GM21619 (cell line): Measurements from ENCODE around the gene NUPR1.
"Not testable (repeated sequence)": the region's sequence is repeated elsewhere in the genome, so short reads cannot be mapped to it uniquely, and the experiment has no call there.

Source experiments
- ATAC-seq: cut with Tn5 transposase; IDR thresholded peaks from one replicate; pipeline ENCODE4 v1.9.1; 2021; ENCODE audit not compliant: unreplicated experiment

Gene NUPR1, protein sequence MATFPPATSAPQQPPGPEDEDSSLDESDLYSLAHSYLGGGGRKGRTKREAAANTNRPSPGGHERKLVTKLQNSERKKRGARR

DNA sequence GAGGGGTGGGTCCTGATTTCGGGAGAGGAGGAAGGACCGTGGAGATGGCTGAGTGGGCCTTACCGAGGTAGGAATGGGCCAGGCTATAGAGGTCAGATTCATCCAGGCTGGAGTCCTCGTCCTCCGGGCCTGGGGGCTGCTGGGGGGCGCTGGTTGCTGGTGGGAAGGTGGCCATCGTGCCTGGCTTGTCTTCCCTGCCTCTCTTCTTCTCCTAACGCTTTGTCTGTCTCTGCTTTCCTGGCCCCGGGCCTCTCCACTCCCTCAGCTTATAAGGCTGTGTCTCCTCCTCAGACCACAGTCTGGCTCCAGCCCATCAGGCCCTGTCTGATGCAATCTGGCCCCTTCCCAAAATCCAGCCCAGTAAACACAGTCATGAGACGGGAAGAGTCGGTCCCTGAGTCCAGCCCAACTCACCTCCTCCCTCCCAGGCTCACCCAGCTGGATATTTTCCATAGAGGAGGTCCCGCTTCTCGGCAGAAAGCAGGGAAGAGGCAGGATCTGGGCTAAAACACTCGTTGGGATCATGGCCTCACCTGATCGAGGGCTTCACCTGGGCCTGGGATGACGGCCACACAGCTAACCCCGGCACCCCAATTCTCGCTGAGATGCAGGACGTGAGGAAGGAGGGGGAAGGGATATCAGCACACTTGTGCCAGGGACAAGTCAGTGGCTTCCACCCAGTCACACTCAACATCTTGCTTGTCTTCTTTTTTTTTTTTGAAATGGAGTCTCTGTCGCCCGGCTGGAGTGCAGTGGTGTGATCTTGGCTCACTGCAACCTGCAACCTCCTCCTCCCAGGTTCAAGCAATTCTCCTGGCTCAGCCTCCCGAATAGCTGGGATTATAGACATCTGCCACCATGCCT lies at the start of gene NUPR1:
Gene NUPR1 (minus strand): TSS at position 242 of the 864 bp plus-strand sequence. CDS start 67 bp downstream, at position 175.
- ATAC-seq: no peak

DNA sequence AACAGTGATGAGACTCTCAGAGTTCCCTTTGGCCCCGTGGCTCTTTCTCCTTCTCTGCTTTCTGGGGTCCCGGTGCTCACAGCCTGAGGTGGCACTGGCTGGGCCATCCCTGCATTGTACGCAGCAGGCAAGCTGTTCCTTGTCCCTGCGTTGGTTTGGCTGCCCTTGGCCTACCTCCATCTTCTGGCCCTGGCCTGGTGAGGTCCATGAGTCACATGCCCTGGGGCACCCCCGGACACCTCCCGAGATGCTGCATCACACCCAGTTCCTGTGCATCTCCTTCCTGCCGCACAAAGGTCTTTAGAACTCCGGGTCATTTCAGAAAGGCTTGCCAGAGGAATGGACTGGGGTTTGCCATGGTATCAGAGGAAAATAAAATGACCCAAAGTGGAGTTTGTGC lies 48.6 kb upstream of the NUPR1 start:
- no peak for ATAC-seq

DNA sequence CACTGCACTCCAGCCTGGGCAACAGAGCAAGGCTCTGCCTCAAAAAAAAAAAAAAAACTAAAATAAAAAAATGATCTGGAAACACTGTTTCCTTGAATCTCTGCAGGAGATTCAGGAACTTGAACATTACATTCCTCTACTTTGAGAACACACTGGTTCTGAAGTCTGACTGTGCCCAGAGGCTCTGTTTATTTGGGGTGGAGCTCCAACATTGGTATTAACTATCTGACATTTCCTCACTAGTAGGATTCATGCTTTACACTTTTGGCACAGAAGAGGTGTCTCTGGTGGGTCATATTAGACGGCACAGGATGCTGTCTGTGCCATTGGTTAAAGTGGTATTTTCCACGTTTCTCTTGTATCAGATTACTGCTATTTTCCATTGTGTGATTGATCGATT lies 47.7 kb upstream of the NUPR1 start:
- no peak for ATAC-seq

DNA sequence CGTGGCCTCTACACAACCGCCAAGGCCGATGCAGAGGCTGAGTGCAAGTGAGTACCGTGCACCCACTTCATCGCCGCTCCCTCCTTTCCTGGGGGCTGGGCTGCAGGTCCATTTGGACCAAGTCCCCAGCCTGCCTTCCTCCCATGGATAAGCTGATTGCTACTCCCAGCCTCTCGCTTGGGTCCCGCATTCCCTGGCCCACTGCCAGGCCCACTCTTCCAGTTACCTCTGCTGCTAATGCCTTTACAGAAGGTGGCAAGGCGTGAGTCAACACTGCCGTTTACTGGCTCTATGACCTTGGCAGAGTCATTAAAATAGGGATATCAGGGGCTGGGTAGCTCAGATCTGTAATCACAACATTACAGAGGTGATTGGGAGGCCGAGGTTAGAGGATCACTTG lies 46.9 kb upstream of the NUPR1 start:
- ATAC-seq: no peak

DNA sequence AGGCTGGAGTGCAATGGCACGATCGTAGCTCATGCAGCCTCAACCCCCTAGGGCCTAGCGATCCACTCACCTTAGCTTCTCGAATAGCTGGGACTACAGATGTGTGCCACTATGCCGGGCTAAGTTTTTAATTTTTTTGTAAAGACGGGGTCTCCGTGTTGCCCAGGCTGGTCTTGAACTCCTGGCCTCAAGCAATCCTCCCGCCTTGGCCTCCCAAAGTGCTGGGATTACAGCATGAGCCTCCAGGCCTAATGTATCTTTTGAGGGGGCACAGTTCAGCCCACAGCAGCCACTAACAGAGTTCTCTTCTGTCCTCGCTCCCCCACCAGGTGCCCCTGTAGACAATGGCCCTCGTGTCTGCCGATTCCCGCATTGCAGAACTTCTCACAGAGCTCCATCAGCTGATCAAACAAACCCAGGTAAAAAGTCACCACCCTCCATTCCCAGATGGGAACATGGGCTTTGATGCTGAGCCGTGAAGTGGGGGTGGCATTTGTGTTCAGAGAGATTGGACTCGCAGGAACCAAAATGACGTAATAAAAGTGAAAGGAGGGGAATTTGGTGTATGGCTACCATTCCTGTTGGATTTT lies 42.0 kb upstream of the NUPR1 start:
- ATAC-seq: no peak

DNA sequence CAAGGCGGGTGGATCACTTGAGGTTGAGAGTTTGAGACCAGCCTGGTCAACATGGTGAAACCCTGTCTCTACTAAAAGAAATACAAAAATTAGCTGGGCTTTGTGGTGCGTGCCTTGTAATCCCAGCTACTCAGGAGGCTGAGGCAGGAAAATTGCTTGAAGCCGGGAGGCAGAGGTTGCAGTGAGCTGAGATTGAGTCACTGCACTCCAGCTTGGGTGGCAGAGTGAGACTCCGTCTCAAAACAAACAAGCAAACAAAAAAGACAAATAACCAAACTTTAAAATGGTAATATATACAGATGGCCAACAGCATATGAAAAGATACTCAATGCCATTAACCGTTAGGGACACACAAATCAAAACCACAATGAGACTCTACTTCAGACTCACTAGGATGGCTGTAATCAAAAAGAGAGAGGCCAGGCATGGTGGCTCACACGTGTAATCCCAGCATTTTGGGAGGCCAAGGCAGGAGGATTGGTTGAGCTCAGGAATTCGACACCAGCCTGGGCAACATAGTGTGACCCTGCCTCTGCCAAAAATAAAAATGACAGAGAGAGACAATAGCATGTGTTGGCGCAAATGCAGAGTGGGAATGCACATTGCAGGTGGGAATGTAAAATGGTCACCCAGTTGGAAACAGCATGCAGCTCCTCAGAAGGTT lies 36.8 kb upstream of the NUPR1 start:
- no peak for ATAC-seq

DNA sequence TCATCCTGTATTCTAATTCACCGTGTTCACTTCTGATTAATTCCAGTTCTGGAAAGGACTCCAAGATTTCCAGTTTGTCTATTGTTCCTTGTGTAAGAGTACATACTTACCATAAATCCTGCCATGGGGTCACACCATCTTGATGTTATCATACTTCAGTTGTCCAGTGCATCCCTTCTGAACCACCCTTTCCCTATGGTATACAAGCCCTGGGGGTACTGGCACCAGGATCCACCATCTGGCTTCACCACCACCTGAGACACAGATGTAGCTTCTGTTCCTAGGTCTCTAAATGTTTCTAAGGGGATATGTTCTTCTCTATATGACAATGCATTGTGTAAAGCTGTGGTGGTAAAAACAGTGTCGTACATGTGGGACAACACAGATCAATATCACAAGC lies 36.2 kb upstream of the NUPR1 start:
- ATAC-seq: no peak

DNA sequence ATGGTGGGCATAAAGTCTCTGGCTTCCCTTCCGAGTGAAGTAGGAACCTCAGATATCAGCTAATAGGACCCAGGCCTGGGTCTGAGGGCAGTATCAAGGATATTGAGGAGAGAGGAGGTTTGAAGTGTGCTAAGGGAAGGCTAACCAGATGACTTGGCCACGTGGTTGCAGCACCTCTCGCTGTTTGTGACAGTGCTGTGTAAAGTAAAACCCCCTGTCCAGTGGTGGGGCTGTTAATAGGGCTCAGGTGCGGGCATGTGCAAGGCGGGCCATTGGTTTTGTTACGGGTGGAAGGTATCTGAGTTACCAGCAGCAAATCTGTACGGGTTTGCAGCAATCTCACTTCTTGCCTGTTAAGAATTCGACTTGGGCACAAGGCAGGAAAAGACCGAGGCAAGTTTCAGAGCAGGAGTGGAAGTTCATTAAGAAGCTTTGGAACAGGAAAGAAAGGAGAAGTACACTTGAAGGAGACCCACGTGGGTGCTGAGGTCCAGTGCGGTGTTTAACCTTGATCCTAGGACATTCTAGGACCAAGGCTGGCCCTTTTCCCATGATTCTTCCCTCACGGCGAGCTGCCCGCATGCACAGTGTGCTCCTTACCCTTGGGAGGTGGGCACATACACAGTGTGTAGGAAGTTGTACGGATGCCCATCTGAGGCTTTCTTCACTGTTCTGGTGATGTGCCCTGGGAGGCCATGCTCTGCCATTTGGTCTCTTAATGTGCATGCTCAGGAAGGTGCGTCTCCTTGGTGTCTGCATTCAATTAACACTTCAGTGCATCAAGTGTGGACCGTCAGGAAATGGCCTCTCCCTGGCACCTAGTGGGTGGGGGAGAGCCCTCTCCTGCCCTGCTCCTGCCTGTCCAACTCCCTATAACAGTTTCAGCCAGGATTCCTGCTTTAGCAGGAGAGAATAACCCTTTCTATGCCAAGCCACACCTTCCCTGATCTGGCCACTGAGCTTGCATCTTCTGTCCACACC lies 35.3 kb upstream of the NUPR1 start:
- no peak for ATAC-seq

DNA sequence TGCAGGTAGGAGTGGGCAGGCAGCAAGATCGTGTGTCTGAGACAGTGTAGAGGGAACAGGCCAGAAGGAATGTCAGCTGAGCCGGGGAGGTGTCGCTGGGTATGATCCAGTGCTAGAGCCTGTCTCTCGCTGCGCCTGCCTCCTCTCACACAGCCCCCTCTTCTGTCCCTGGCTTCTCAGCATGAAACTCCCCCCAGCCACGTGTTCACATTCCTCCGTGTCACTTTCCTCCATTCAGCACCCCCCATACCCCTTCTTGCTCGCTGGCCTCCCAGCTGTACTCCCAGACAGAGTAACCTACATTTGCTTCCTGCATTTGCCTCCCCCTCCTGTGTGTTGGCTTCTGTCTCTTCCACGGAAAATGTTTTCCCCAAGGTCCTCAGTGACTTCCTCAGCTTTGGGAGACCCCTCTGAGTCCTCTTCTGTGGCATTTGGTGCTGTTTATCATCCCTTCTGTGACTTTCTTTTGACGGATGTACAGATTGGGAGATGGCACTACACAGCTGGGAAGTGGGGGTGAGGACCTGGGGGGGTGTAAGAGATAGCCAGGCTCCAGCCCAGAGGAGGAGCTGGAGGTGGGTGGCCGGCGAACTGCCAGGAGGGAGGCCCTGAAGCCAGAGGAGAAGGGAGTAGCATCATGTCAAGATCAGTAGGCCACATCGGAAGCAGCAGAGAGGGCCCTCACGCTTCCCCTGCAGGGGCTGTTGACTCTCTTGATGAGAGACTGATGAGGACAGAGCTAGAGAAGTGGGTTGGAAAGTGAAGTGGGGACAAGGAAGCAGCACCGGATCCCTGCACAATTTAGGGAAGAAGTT lies 34.1 kb upstream of the NUPR1 start:
- no peak for ATAC-seq

DNA sequence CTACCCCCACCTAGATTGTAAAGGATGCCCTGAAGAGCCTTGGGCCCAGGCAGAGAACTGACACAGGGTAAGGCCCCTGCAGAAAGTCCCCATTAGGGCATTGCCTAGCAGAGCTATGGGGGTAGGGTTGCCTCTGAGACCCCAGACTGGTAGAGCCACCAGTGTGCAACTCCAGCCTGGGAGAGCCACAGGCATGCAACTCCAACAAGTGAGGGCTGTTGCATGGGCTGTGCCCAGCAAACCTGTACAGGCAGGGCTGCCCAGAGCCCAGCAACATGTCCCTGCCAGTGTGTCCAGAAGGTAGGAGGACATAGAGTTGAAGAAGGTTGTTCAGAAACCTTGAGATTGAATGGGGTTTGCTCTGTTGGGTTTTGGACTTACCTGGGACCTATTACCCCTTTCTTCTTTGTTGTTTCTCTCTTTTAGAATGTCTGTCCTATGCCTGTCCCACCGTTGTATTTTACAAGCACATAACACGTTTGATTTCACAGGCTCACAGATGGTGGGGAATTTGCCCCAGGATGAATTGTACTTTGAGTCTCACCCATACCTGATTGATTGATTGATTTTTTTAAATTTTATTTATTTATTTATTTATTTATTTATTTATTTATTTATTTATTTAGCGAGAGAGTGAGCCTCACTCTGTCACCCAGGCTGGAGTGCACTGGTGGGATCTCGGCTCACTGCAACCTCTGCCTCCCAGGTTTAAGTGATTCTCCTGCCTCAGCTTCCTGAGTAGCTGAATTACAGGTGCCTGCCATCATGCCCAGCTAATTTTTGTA lies 31.4 kb upstream of the NUPR1 start:
- no peak for ATAC-seq

DNA sequence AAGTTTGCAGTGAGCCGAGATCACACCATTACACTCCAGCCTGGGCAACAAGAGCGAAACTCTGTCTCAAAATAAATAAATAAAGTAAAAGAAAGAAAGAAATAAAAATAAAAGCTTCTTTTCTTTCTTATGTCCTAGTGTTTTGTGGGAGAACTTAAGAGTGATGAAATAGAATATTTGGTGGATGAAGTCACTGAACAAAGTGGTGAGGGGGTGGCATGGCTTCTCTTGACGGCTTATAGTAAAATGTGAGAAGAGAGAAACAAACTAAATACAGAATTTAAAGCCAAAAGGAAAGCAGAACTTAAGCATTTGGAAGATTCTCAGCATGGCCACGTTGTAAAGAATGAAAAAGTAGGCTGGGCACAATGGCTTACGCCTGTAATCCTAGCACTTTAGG lies 30.2 kb upstream of the NUPR1 start:
- ATAC-seq: no peak

DNA sequence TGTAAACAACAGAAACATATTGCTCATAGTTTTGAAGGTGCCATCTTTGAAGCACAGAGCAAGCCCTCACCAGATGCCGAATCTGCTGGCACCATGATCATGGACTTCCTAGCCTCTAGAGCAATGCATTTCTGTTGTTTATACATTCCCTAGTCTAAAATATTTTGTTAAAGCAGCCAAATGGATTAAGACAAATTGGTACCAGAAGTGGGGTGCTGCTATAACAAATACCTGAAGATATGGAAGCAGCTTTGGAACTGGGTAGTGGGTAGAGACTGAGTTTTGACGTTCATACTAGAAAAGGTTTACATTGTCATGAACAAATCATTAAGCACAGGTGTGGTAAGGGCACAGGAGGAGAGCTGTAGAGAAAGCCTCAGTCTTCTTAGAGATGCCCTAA lies 28.5 kb upstream of the NUPR1 start:
- no peak for ATAC-seq

DNA sequence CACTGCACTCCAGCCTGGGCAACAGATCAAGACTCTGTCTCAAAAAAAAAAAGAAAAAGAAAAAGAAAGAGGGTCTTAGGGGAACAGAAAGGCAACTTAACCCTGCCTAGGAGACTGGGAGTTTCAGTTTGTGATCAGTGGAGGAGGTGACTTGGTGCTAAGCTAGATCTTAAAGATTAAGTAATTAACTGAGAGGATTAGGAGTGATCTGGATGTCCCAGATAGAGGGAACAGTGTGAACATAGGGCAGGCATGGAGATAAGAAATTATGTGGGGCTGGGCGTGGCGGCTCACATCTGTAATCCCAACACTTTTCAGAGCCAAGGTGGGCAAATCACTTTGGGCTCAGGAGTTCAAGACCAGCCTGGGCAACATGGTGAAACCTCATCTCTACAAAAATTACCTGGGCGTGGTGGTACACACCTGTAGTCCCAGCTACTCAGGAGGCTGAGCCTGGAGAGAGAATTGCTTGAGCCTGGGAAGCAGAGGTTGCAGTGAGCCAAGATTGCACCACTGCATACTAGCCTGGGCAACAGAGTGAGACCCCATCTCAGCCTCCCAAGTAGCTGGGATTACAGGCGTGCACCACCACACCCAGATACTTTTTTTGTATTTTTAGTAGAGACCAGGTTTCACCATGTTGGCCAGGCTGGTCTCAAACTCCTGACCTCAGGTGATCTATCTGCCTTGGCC lies 27.6 kb upstream of the NUPR1 start:
- ATAC-seq: not testable (repeated sequence)

DNA sequence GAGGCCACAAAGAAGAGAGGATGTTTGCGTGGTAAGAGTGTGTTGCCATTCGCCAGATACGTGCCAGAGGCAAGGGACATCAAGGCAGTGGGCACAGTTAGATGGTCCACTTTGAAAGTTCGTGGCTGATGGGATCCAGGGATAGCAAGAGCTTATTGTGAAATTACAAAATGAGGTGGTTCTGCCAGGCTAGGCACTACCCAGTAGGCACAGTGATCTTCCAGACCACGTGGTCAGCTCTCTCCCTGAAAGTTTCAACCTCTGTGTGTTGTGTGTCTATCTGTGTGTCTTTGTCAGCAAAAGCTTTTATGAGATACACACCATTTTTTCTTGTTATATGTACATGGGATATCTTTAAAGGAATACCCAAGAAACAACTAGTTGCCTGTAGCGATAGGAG lies 24.4 kb upstream of the NUPR1 start:
- no peak for ATAC-seq

DNA sequence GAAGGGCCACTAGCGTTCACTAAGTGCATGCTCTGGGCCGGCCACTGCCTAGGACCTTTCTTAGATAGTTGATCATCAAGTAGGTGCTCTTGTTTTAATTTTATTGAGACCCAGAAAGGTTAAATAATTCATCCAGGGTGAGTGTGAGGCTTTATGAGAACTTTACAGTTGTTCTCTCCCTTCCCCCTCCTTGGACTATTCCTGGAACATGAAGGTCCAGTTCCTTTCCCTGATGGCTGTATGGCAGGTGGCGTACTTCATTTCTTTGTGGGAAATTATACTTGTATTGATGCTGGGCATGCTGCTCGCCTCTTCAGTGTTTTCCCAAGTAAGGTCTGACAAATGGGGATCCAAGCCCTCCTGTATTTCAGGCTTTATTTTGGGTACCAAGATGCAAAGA lies 23.4 kb upstream of the NUPR1 start:
- no peak for ATAC-seq

DNA sequence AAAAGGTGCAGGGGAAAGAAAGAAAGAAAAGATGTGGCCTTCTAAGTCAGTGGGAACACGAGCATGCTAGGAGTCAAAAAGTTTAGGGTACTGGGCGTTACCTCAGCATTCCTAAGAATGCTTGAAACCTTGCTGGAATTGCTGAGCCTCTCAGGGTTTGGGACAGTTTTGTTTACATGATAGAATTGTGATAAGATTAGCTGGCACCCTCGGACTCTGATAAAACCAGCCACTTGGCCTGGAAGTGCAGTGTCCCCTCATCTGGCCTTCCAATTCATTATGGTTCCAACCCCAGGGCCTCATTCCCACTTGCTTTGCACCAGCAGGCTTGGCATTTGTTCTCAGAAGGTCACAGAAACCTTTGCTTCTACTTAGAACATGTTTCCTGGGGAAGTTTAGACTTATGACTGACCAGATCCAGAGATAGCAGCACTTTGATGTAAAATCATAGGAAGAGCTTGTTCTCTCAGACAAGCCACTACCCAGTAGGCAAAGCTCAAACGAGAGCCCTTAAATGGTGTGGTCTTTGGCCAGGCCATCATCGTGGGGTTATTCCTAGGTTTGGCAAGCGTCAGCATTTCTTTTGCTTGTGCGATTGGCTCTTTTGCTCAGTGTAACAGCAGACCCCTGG lies 22.9 kb upstream of the NUPR1 start:
- no peak for ATAC-seq

DNA sequence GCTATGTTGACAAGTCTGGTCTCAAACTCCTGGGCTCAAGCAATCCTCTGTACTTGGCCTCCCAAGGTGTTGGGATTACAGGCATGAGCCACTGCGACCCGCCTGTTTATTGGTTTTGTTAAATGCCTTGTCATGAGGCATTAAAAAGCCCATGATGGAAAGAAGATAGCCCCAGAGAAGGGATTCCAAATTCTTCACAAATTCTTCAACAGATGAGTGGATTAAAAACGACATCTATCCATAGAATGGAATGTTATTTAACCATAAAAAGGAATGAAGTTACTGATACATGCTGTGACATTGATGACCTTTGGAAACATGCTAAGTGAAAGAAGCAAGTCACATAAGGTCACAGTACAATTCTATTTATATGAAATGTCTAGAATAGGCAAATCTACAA lies 19.7 kb upstream of the NUPR1 start:
- no peak for ATAC-seq

DNA sequence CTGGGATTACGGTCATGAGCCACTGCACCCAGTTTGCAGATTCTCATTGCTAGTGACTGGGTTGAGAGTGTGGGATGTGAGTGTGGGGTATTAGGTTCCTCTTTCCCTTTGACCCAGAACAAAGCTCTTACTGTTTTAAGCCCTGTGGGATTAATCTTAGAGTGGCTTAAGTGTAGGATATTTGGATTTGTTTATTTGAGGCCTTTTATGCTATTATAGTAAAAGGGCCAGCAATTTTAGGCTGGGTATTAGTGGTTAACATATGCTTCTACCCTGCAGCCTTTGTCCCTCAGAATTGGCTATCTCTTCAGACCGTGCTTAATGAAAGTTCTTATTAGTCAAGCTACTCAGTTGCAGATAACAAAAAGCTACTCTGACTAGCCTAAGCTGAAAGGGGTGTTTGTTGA lies 18.1 kb upstream of the NUPR1 start:
- ATAC-seq: no peak
